ENCODE results near the gene SMCO4.

DNA sequence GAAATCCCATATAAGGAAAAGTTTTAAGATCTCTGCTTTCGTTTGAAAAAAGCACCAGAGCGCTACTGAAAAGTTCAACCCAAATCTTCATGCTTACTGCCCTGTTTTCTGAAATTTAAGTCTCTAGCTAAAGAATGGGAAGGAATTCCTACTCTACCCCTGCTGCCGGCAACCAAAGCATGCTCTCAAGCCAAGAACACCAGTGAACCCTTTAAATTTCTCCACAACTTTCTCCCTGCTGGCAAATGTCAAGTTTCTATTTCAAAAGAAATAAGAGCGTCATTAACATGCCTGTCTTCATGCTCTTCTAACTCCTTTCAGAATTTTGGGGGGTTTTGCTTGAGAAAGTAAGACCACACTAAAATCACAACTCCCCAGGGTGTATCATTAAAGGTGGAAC lies 6.8 kb upstream of the SMCO4 start:
- TF ChIP-seq, protein P1, sequence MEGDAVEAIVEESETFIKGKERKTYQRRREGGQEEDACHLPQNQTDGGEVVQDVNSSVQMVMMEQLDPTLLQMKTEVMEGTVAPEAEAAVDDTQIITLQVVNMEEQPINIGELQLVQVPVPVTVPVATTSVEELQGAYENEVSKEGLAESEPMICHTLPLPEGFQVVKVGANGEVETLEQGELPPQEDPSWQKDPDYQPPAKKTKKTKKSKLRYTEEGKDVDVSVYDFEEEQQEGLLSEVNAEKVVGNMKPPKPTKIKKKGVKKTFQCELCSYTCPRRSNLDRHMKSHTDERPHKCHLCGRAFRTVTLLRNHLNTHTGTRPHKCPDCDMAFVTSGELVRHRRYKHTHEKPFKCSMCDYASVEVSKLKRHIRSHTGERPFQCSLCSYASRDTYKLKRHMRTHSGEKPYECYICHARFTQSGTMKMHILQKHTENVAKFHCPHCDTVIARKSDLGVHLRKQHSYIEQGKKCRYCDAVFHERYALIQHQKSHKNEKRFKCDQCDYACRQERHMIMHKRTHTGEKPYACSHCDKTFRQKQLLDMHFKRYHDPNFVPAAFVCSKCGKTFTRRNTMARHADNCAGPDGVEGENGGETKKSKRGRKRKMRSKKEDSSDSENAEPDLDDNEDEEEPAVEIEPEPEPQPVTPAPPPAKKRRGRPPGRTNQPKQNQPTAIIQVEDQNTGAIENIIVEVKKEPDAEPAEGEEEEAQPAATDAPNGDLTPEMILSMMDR (conservative IDR thresholded peaks at IDR 0.05; ENCODE audit: low read depth in 2 of 2), result no peak
- no peak for TF ChIP-seq REST (IDR thresholded peaks at IDR 0.05; ENCODE audit: unreplicated experiment)
- no peak for TF ChIP-seq POLR2AphosphoS5 (IDR thresholded peaks at IDR 0.05; ENCODE audit: low read depth)
- no peak for TF ChIP-seq CREB1 (CRISPR knock-in tag; IDR thresholded peaks at IDR 0.05; ENCODE audit: low read depth)
- no peak for TF ChIP-seq EZH2 (IDR thresholded peaks at IDR 0.05; ENCODE audit: low read depth, unreplicated experiment)
- no peak for TF ChIP-seq ETS1 (IDR thresholded peaks at IDR 0.05)

All from GM23338 (cell line).